Measurements from ENCODE around the gene DCLK3. TPM values are rescaled to one million over a fixed set of nuclear protein-coding genes. Genes with fewer than 3 reads are reported as not detected.

The DCLK3 gene
- total RNA-seq, 1 donor from 2014 or later, result not detected

DNA sequence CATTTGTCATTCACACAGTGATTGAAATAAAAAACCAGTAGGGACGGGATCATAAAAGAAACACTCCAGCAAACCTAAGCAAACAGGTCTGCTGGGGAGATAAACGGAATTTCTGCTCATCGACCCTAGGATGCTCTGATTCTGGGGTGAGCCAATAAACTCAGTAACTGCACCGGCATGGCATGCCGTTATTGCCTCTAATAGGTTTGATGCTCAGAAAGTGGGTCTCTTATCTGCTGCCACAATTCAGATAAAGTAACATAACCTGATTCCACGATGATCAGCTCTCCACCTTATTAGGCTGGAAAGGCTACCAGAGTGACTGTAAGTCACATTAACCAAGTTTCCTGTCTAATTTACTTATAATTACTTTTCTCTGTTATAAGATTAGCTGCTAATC lies 19.6 kb downstream of the DCLK3 start:
- no peak overlapping the region for H3K27ac ChIP-seq (ENCODE audit: low read depth, low read length)
- H3K4me3 ChIP-seq (ENCODE audit: insufficient read depth, low read depth, low read length), result no peak overlapping the region
- H4K20me1 ChIP-seq (ENCODE audit: insufficient read depth, low read length), result no peaks in the 10 kb centered on the region
- peaks cover 5% of the 10 kb centered on the region for H3K27me3 ChIP-seq (ENCODE audit: insufficient read depth, low read length)
- no peaks in the 10 kb centered on the region for H3K9me3 ChIP-seq (ENCODE audit: insufficient read depth, low read depth, low read length)
- H3K9ac ChIP-seq (ENCODE audit: low read length), result no peak overlapping the region
- Mint-ChIP-seq H3K4me1 (ENCODE audit: low read depth, unreplicated experiment) (no peaks in the 10 kb centered on the region), H3K4me3 (ENCODE audit: unreplicated experiment) (no peak overlapping the region), H3K27me3 (ENCODE audit: low read depth, unreplicated experiment) (peaks cover 13% of the 10 kb centered on the region), H3K9me3 (ENCODE audit: unreplicated experiment) (peaks cover 3% of the 10 kb centered on the region), H3K27ac (ENCODE audit: unreplicated experiment) (no peak overlapping the region), H3K36me3 (ENCODE audit: low read depth, unreplicated experiment) (no peaks in the 10 kb centered on the region)
- no peak for DNase-seq (ENCODE audit: low read depth)
- H3K4me2 ChIP-seq (ENCODE audit: low read length), result no peak overlapping the region
- no peak for FAIRE-seq
- H3K4me1 ChIP-seq (ENCODE audit: insufficient read depth, low read length), result no peaks in the 10 kb centered on the region
- no peaks in the 10 kb centered on the region for H3K79me2 ChIP-seq (ENCODE audit: insufficient read depth, low read length)
- TF ChIP-seq, protein P1, sequence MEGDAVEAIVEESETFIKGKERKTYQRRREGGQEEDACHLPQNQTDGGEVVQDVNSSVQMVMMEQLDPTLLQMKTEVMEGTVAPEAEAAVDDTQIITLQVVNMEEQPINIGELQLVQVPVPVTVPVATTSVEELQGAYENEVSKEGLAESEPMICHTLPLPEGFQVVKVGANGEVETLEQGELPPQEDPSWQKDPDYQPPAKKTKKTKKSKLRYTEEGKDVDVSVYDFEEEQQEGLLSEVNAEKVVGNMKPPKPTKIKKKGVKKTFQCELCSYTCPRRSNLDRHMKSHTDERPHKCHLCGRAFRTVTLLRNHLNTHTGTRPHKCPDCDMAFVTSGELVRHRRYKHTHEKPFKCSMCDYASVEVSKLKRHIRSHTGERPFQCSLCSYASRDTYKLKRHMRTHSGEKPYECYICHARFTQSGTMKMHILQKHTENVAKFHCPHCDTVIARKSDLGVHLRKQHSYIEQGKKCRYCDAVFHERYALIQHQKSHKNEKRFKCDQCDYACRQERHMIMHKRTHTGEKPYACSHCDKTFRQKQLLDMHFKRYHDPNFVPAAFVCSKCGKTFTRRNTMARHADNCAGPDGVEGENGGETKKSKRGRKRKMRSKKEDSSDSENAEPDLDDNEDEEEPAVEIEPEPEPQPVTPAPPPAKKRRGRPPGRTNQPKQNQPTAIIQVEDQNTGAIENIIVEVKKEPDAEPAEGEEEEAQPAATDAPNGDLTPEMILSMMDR (IDR thresholded peaks at IDR 0.05; ENCODE audit: insufficient read depth, low read depth, low read length), result no peak
- no peak for TF ChIP-seq EZH2 (IDR thresholded peaks at IDR 0.05; ENCODE audit: insufficient read depth, low read length)
- H3K36me3 ChIP-seq (ENCODE audit: insufficient read depth, low read length), result no peaks in the 10 kb centered on the region
- no peak overlapping the region for H2AFZ ChIP-seq (ENCODE audit: low read depth, low read length)

DNA sequence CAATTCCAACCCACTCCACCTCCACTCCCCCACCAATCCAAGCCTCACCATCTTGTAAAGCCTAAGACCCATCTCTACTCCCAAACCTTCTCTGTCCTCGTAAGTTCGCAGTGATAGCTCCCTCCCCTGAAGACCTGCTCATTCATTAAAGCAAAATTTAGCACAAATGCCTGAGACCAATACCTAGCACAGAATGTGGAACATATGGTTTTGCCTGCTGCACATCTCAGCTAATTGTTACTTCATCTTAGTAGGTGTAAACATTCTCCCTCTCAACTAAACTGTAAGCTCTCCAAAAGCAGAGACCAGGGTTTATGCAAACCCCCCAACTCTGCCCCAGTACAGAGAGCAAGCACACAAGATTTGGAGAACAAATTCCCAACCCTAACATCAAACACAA lies 20.5 kb downstream of the DCLK3 start:
- no peak overlapping the region for H3K4me3 ChIP-seq (ENCODE audit: insufficient read depth, low read depth, low read length)
- H3K4me3 Mint-ChIP-seq (ENCODE audit: unreplicated experiment), result no peak overlapping the region
- H3K4me2 ChIP-seq (ENCODE audit: low read length), result no peak overlapping the region
- no peaks in the 10 kb centered on the region for H3K36me3 Mint-ChIP-seq (ENCODE audit: low read depth, unreplicated experiment)
- no peaks in the 10 kb centered on the region for H3K9me3 ChIP-seq (ENCODE audit: insufficient read depth, low read depth, low read length)
- no peaks in the 10 kb centered on the region for H3K36me3 ChIP-seq (ENCODE audit: insufficient read depth, low read length)
- H3K4me1 ChIP-seq (ENCODE audit: insufficient read depth, low read length), result no peaks in the 10 kb centered on the region
- peaks cover 8% of the 10 kb centered on the region for H3K27me3 Mint-ChIP-seq (ENCODE audit: low read depth, unreplicated experiment)
- no peak overlapping the region for H3K27ac Mint-ChIP-seq (ENCODE audit: unreplicated experiment)
- no peaks in the 10 kb centered on the region for H3K79me2 ChIP-seq (ENCODE audit: insufficient read depth, low read length)
- H3K9me3 Mint-ChIP-seq (ENCODE audit: unreplicated experiment), result peaks cover 2% of the 10 kb centered on the region
- H4K20me1 ChIP-seq (ENCODE audit: insufficient read depth, low read length), result no peaks in the 10 kb centered on the region
- H3K4me1 Mint-ChIP-seq (ENCODE audit: low read depth, unreplicated experiment), result no peaks in the 10 kb centered on the region
- no peak overlapping the region for H2AFZ ChIP-seq (ENCODE audit: low read depth, low read length)
- FAIRE-seq (no peak), DNase-seq (ENCODE audit: low read depth) (no peak)
- no peak overlapping the region for H3K27ac ChIP-seq (ENCODE audit: low read depth, low read length)
- TF ChIP-seq, protein P1 (IDR thresholded peaks at IDR 0.05; ENCODE audit: insufficient read depth, low read depth, low read length), result no peak
- no peak for TF ChIP-seq EZH2 (IDR thresholded peaks at IDR 0.05; ENCODE audit: insufficient read depth, low read length)
- H3K9ac ChIP-seq (ENCODE audit: low read length), result no peak overlapping the region
- peaks cover 2% of the 10 kb centered on the region for H3K27me3 ChIP-seq (ENCODE audit: insufficient read depth, low read length)

DNA sequence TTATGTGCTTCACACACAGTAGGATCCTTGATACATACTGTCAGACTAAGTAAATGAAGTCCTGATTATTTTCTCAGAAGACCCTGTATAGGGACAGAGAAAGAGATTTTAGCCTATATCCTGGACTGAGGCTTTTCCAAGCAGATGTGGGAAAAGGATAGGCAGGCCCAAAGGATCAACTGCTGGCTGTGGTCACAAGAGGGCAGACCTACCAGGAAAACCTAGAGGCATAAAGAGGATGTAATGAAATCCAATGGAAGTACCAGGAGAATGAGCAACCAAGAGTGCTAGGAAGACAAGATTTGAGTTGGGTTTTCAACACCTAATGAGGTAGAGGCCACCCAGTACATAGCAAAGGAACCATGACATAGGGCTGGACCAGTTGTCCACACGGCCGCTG lies 23.1 kb downstream of the DCLK3 start:
- no peak overlapping the region for H2AFZ ChIP-seq (ENCODE audit: low read depth, low read length)
- H3K27me3 ChIP-seq (ENCODE audit: insufficient read depth, low read length), result peaks cover 2% of the 10 kb centered on the region
- FAIRE-seq, result no peak
- Mint-ChIP-seq H3K9me3 (ENCODE audit: unreplicated experiment) (no peaks in the 10 kb centered on the region), H3K4me3 (ENCODE audit: unreplicated experiment) (no peak overlapping the region), H3K36me3 (ENCODE audit: low read depth, unreplicated experiment) (no peaks in the 10 kb centered on the region), H3K27ac (ENCODE audit: unreplicated experiment) (no peak overlapping the region), H3K27me3 (ENCODE audit: low read depth, unreplicated experiment) (peaks cover 5% of the 10 kb centered on the region), H3K4me1 (ENCODE audit: low read depth, unreplicated experiment) (no peaks in the 10 kb centered on the region)
- H3K79me2 ChIP-seq (ENCODE audit: insufficient read depth, low read length), result no peaks in the 10 kb centered on the region
- TF ChIP-seq EZH2 (IDR thresholded peaks at IDR 0.05; ENCODE audit: insufficient read depth, low read length), result no peak
- TF ChIP-seq, protein P1 (IDR thresholded peaks at IDR 0.05; ENCODE audit: insufficient read depth, low read depth, low read length), result peak; percentile 10
- H3K9ac ChIP-seq (ENCODE audit: low read length), result no peak overlapping the region
- H3K4me2 ChIP-seq (ENCODE audit: low read length), result no peak overlapping the region
- H3K9me3 ChIP-seq (ENCODE audit: insufficient read depth, low read depth, low read length), result no peaks in the 10 kb centered on the region
- H3K27ac ChIP-seq (ENCODE audit: low read depth, low read length), result no peak overlapping the region
- H3K4me1 ChIP-seq (ENCODE audit: insufficient read depth, low read length), result no peaks in the 10 kb centered on the region
- no peaks in the 10 kb centered on the region for H3K36me3 ChIP-seq (ENCODE audit: insufficient read depth, low read length)
- H3K4me3 ChIP-seq (ENCODE audit: insufficient read depth, low read depth, low read length), result no peak overlapping the region
- H4K20me1 ChIP-seq (ENCODE audit: insufficient read depth, low read length), result no peaks in the 10 kb centered on the region
- DNase-seq (ENCODE audit: low read depth), result no peak
